Lower lobe of right lung (tissue), 2 donors: ENCODE results near the gene TECPR2. TPM values are rescaled to one million over a fixed set of nuclear protein-coding genes. Genes with fewer than 3 reads are reported as not detected.
A peak's percentile ranks its signal among the peaks of the same experiment; 100 is the strongest.

Experiments used
- ATAC-seq, 2 donors: fragments of 200-7000 bp; cut with Tn5 transposase; one replicate each; pipeline ENCODE4 v1.9.1; 2020 to 2022; ENCODE audit warnings: mild to moderate bottlenecking in 2 of 2, moderate library complexity in 2 of 2
- DNase-seq: peaks from one replicate; pipeline ENCODE4 v3.0.0-alpha.2; 2020
- H3K27ac ChIP-seq: fragments of 200-600 bp; one replicate; pipeline ENCODE4 v1.8.0; 2022
- H3K27me3 ChIP-seq: fragments of 200-600 bp; one replicate; pipeline ENCODE4 v1.8.0; 2022; ENCODE audit warnings: low read depth
- H3K36me3 ChIP-seq: fragments of 200-600 bp; one replicate; pipeline ENCODE4 v1.8.0; 2022; ENCODE audit warnings: mild to moderate bottlenecking
- H3K4me1 ChIP-seq: fragments of 200-600 bp; one replicate; pipeline ENCODE4 v1.8.0; 2022
- H3K4me3 ChIP-seq: fragments of 200-600 bp; one replicate; pipeline ENCODE4 v1.8.0; 2022; ENCODE audit warnings: mild to moderate bottlenecking
- H3K9me3 ChIP-seq: fragments of 200-600 bp; one replicate; pipeline ENCODE4 v1.8.0; 2022
- CTCF ChIP-seq: fragments of 200-600 bp; IDR thresholded peaks from one replicate; pipeline ENCODE4 v1.8.0; 2022; ENCODE audit warnings: antibody characterized with exemption, mild to moderate bottlenecking
- intact Hi-C: fragments of 100-400 bp; cut with DNase I; formaldehyde crosslinking; loops from one replicate; pipeline ENCODE4 v1.11.0; 2022
- total RNA-seq: library from RNA; stranded (reverse); fragmentation: NEBNext Ultra II Directional; extraction: Animal tissue kit (Norgen Biotek cat#: 25700); gene quantifications from one replicate; pipeline ENCODE4 v1.2.1, GENCODE V29; 2021
- donor health status: DM: no; HTN: yes; CAD: no; lungs with severe emphysema.

The TECPR2 gene
- total RNA-seq, 1 donor from 2014 or later: 23.2 TPM

GRCh38 chr14:102415671-102416070 is 52.9 kb downstream of the TECPR2 start:
- Histone ChIP-seq H3K4me1 (no peaks in the 10 kb centered on the region), H3K9me3 (no peaks in the 10 kb centered on the region), H3K27me3 (no peaks in the 10 kb centered on the region), H3K4me3 (no peak overlapping the region), H3K36me3 (peaks cover 22% of the 10 kb centered on the region), H3K27ac (no peak overlapping the region)
- intact Hi-C loops: no loop called here
- TF ChIP-seq CTCF: no peak
- ATAC-seq (no peak), DNase-seq (no peak)

- DNase-seq: no peak
- TF ChIP-seq CTCF: no peak
- H3K4me1 ChIP-seq: no peaks in the 10 kb centered on the region
- H3K9me3 ChIP-seq: no peaks in the 10 kb centered on the region
- no peaks in the 10 kb centered on the region for H3K27me3 ChIP-seq
- peaks cover 28% of the 10 kb centered on the region for H3K36me3 ChIP-seq
- no peak for ATAC-seq
- no peak overlapping the region for H3K27ac ChIP-seq
- H3K4me3 ChIP-seq: no peak overlapping the region
- intact Hi-C loops: no loop called here
These were observed 54.3 kb downstream of the TECPR2 start for GRCh38 chr14:102417001-102417431.

- Histone ChIP-seq H3K36me3 (peaks cover 28% of the 10 kb centered on the region), H3K9me3 (no peaks in the 10 kb centered on the region), H3K4me1 (no peaks in the 10 kb centered on the region), H3K4me3 (no peak overlapping the region), H3K27ac (no peak overlapping the region), H3K27me3 (no peaks in the 10 kb centered on the region)
- peak in 1 of 2 donors; percentile 15 for ATAC-seq
- TF ChIP-seq CTCF: no peak
- no peak for DNase-seq
- intact Hi-C loops: no loop called here
These were observed 54.9 kb downstream of the TECPR2 start for GRCh38 chr14:102417646-102418045.

GRCh38 chr14:102418169-102418852 is 55.6 kb downstream of the TECPR2 start:
- intact Hi-C loops: no loop called here
- Histone ChIP-seq H3K27ac (no peak overlapping the region), H3K4me3 (no peak overlapping the region), H3K27me3 (no peaks in the 10 kb centered on the region), H3K4me1 (no peaks in the 10 kb centered on the region), H3K9me3 (no peaks in the 10 kb centered on the region), H3K36me3 (peaks cover 28% of the 10 kb centered on the region)
- DNase-seq (no peak), ATAC-seq (no peak)
- TF ChIP-seq CTCF: no peak

GRCh38 chr14:102418853-102419240 is 56.1 kb downstream of the TECPR2 start:
- TF ChIP-seq CTCF: no peak
- no peaks in the 10 kb centered on the region for H3K4me1 ChIP-seq
- no peaks in the 10 kb centered on the region for H3K9me3 ChIP-seq
- H3K27me3 ChIP-seq: no peaks in the 10 kb centered on the region
- intact Hi-C loops: no loop called here
- no peak overlapping the region for H3K27ac ChIP-seq
- H3K4me3 ChIP-seq: no peak overlapping the region
- H3K36me3 ChIP-seq: peaks cover 27% of the 10 kb centered on the region
- DNase-seq: no peak
- ATAC-seq: no peak
